Right ventricle myocardium superior (tissue), 1 donor: ENCODE measurements around the gene FARS2. TPM values are rescaled to one million over a fixed set of nuclear protein-coding genes. Genes with fewer than 3 reads are reported as not detected.

ENCODE experiments used
- total RNA-seq: library from RNA; stranded (reverse); fragmentation: NEBNext Ultra II Directional; extraction: Animal tissue kit (Norgen Biotek cat#: 25700); gene quantifications from one replicate; pipeline ENCODE4 v1.2.1, GENCODE V29; 2021
- donor health status: DM: no; HTN: yes; CAD: no; lungs with severe emphysema.

Gene FARS2
- total RNA-seq, 1 donor from 2014 or later: 20.8 TPM

Other genes starting within 250 kb of the FARS2 start
- gene PPP1R3G, start 176.2 kb upstream of the FARS2 start, total RNA-seq: 14.2 TPM
- gene LYRM4, start 563 bp upstream of the FARS2 start, total RNA-seq: 26.2 TPM